ENCODE results near the gene ZNF562. TPM values are rescaled to one million over a fixed set of nuclear protein-coding genes. Genes with fewer than 3 reads are reported as not detected.

Gene ZNF562
- total and polyA plus RNA-seq, 10 of the 15 experiments (the other 5 are each of a cell fraction or from before 2014, with no cell fraction given): 5.2 to 21.1 (median 10.7) TPM

DNA sequence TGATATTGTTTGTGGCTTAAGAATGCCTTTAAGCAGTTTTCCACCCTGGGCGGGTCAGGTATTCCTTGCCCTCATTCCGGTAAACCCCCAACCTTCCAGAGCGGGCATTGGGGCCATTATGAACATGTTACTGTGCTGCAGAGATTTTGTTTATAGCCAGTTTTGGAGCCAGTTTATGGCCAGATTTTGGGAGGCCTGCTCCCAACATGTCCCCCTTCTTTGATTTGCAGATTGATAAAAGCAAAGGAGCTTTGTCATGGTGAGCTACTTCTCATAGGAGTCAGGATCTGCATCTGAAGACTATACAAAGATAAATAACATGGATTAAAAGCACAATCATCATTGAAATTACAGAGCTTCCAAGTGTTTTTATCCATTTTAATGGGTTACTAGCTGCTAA, 36.9 kb upstream of the ZNF562 start:
- ChIA-PET RAD21 (ENCODE audit: unreplicated experiment) (no interaction called here), POLR2A (no interaction called here), CTCF (interaction anchor here (0.9 kb wide), 1 partner anchor 10 kb away, joined by 3 read pairs; no protein-coding TSS in a partner anchor), SMC1A (ENCODE audit: uncharacterized antibody, unreplicated experiment) (no interaction called here)
- TF ChIP-seq ZNF207 (IDR thresholded peaks at IDR 0.05; ENCODE audit: borderline replicate concordance) (no peak), SMC3 (IDR thresholded peaks at IDR 0.05; ENCODE audit: borderline replicate concordance, low read length) (no peak), ZNF217 (IDR thresholded peaks at IDR 0.05) (no peak), HDAC2 (IDR thresholded peaks at IDR 0.05) (no peak), BCL11A (IDR thresholded peaks at IDR 0.05; ENCODE audit: low read depth, low read length) (no peak), BACH1 (IDR thresholded peaks at IDR 0.05; ENCODE audit: borderline replicate concordance) (no peak), ZNF622 (IDR thresholded peaks at IDR 0.05) (no peak), CHD2 (IDR thresholded peaks at IDR 0.05; ENCODE audit: borderline replicate concordance, low read depth, low read length) (no peak)
- TF ChIP-seq, protein P1, sequence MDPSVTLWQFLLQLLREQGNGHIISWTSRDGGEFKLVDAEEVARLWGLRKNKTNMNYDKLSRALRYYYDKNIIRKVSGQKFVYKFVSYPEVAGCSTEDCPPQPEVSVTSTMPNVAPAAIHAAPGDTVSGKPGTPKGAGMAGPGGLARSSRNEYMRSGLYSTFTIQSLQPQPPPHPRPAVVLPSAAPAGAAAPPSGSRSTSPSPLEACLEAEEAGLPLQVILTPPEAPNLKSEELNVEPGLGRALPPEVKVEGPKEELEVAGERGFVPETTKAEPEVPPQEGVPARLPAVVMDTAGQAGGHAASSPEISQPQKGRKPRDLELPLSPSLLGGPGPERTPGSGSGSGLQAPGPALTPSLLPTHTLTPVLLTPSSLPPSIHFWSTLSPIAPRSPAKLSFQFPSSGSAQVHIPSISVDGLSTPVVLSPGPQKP (IDR thresholded peaks at IDR 0.05; ENCODE audit: low read depth, low read length): no peak
- TF ChIP-seq, protein P2, sequence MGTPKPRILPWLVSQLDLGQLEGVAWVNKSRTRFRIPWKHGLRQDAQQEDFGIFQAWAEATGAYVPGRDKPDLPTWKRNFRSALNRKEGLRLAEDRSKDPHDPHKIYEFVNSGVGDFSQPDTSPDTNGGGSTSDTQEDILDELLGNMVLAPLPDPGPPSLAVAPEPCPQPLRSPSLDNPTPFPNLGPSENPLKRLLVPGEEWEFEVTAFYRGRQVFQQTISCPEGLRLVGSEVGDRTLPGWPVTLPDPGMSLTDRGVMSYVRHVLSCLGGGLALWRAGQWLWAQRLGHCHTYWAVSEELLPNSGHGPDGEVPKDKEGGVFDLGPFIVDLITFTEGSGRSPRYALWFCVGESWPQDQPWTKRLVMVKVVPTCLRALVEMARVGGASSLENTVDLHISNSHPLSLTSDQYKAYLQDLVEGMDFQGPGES (IDR thresholded peaks at IDR 0.05): no peak
- TF ChIP-seq, protein P3, sequence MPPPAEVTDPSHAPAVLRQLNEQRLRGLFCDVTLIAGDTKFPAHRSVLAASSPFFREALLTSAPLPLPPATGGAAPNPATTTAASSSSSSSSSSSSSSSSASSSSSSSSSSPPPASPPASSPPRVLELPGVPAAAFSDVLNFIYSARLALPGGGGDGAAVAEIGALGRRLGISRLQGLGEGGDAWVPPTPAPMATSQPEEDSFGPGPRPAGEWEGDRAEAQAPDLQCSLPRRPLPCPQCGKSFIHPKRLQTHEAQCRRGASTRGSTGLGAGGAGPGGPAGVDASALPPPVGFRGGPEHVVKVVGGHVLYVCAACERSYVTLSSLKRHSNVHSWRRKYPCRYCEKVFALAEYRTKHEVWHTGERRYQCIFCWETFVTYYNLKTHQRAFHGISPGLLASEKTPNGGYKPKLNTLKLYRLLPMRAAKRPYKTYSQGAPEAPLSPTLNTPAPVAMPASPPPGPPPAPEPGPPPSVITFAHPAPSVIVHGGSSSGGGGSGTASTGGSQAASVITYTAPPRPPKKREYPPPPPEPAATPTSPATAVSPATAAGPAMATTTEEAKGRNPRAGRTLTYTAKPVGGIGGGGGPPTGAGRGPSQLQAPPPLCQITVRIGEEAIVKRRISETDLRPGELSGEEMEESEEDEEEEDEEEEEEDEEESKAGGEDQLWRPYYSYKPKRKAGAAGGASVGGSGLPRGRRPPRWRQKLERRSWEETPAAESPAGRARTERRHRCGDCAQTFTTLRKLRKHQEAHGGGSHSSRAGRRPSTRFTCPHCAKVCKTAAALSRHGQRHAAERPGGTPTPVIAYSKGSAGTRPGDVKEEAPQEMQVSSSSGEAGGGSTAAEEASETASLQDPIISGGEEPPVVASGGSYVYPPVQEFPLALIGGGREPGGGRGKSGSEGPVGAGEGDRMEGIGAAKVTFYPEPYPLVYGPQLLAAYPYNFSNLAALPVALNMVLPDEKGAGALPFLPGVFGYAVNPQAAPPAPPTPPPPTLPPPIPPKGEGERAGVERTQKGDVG (CRISPR knock-in tag; IDR thresholded peaks at IDR 0.05): no peak
- TF ChIP-seq, protein P4, sequence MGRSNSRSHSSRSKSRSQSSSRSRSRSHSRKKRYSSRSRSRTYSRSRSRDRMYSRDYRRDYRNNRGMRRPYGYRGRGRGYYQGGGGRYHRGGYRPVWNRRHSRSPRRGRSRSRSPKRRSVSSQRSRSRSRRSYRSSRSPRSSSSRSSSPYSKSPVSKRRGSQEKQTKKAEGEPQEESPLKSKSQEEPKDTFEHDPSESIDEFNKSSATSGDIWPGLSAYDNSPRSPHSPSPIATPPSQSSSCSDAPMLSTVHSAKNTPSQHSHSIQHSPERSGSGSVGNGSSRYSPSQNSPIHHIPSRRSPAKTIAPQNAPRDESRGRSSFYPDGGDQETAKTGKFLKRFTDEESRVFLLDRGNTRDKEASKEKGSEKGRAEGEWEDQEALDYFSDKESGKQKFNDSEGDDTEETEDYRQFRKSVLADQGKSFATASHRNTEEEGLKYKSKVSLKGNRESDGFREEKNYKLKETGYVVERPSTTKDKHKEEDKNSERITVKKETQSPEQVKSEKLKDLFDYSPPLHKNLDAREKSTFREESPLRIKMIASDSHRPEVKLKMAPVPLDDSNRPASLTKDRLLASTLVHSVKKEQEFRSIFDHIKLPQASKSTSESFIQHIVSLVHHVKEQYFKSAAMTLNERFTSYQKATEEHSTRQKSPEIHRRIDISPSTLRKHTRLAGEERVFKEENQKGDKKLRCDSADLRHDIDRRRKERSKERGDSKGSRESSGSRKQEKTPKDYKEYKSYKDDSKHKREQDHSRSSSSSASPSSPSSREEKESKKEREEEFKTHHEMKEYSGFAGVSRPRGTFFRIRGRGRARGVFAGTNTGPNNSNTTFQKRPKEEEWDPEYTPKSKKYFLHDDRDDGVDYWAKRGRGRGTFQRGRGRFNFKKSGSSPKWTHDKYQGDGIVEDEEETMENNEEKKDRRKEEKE (IDR thresholded peaks at IDR 0.05): no peak
- DNase-seq (ENCODE audit: low read depth, low spot score) (no peak), ATAC-seq (no peak), FAIRE-seq (no peak)
- Histone ChIP-seq H3K4me3 (no peak overlapping the region), H3K27ac (ENCODE audit: control insufficient read depth, insufficient read depth) (no peak overlapping the region), H4K20me1 (ENCODE audit: control insufficient read depth, insufficient read depth) (no peaks in the 10 kb centered on the region), H3K36me3 (ENCODE audit: control insufficient read depth in 2 of 2, insufficient read depth in 2 of 2, low read length in 1 of 2) (no peaks in the 10 kb centered on the region), H3K4me1 (ENCODE audit: control insufficient read depth, insufficient read depth, low read length) (no peaks in the 10 kb centered on the region), H3K27me3 (replicated peaks in 1 of 2; ENCODE audit: control insufficient read depth in 2 of 2, insufficient read depth in 2 of 2, low read length in 1 of 2) (no peaks in the 10 kb centered on the region), H3K9me3 (replicated peaks; ENCODE audit: control insufficient read depth, insufficient read depth, low read length) (no peaks in the 10 kb centered on the region; the same call in 2 of the 3 replicates), H3K79me2 (ENCODE audit: control insufficient read depth, insufficient read depth, low read length) (no peaks in the 10 kb centered on the region), H3K4me2 (ENCODE audit: control insufficient read depth, insufficient read depth) (no peak overlapping the region), H2AFZ (ENCODE audit: control insufficient read depth, low read depth, low read length) (no peak overlapping the region), H3K9ac (ENCODE audit: control insufficient read depth, insufficient read depth, low read length) (no peak overlapping the region)
- intact Hi-C loops (cut with micrococcal nuclease; ENCODE audit: unreplicated experiment): no loop called here
- 31% methylated on average over 3 of the region's 3 CpGs for WGBS (ENCODE audit: insufficient coverage, insufficient replicate concordance, low lambda C conversion rate, missing lambda C conversion rate)
- no TSS peak for BruUV-seq (replicated peaks)
- in situ Hi-C loops (cut with MboI): no loop called here
